NCI-H1930 (cell line): ENCODE data around the gene RAPGEF5.
"Not testable (repeated sequence)": the region's sequence is repeated elsewhere in the genome, so short reads cannot be mapped to it uniquely, and the experiment has no call there.

Experiments
- DNase-seq, 2 experiments: peaks; one replicate each; lab custom pipeline; 2025; lab: John Stamatoyannopoulos, UW

Gene RAPGEF5

DNA sequence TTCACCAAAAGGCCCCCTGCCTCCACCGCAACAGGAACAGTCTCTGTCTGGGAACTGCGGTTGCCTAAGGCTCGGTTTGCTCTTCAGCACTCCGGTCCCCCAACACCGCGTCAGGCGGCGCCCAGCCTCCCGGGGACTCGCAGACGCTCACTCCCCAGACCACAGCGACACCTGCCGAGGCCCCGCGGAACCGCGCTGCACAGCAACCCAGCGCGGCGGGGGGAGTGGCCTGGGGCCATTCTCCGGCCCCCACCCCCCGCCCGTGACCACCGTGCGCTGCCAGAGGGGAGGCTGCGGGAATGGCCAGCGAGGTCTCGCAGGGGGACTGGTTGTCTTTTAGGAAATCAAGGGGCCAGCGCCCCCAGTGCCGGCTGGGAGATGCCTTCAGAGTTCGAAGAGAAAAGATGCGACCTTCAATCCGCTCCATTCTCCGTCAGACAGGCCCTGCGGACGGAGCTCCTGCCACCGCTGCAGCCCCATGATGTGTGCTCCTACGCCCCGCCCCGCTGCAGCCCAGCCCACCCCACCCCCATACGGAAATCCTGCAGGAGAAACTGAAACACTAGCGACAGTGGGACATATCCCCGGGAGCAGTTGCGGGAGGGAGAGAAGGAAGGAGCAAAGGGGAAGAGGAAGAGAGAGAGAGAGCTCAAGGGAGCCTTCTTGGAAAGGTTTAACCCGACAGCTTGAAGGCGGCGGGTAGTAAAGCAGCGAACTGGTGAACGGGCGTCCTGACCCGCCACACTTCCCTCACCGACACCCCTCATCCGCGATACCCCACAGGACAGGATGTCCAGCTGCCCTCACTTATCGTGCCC lies 273.9 kb downstream of the RAPGEF5 start:
- peak; percentile 79 to 88 for DNase-seq

DNA sequence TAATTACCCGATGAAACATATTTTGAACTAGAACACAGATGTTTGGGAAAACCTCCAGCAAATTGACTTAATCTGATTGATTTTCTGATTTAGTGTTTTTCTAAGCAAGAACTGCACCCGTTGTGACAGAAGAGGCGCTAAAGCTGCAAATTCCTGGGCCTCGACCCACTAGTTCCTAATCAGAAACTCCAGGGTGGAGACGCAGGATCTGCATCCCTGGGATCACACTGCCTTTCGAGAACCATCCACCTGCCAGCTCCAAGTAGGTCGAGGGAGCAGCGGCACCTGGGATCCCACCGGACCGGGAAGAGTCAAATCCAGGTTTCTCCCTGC lies 274.4 kb downstream of the RAPGEF5 start:
- DNase-seq, result no peak

DNA sequence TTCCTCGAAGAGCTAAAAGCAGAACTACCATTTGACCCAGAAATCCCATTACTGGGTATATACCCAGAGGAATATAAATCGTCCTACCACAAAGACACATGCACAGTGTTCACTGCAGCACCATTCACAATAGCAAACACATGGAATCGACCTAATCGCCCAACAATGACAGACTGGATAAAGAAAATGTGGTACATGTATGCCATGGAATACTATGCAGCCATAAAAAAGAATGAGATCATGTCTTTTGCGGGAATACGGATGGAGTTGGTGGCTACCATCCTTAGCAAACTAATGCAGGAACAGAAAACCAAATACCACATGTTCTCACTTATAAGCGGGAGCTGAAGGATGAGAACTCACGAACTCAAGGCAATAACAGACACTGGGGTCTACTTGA lies 276.7 kb downstream of the RAPGEF5 start:
- DNase-seq, result not testable (repeated sequence)

DNA sequence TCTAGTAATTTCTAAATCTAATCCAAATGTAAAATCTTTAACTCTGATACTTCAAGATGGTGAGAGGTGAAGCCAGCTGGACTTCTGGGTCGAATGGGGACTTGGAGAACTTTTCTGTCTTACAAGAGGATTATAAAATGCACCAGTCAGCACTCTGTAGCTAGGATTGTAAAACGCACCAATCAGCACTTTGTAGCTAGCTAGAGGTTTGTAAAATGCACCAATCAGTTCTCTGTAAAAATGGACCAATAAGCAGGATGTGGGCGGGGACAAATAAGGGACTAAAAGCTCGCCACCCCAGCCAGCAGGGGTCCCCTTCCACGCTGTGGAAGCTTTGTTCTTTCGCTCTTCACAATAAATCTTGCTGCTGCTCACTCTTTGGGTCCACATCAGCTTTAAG lies 278.1 kb downstream of the RAPGEF5 start:
- not testable (repeated sequence) for DNase-seq

DNA sequence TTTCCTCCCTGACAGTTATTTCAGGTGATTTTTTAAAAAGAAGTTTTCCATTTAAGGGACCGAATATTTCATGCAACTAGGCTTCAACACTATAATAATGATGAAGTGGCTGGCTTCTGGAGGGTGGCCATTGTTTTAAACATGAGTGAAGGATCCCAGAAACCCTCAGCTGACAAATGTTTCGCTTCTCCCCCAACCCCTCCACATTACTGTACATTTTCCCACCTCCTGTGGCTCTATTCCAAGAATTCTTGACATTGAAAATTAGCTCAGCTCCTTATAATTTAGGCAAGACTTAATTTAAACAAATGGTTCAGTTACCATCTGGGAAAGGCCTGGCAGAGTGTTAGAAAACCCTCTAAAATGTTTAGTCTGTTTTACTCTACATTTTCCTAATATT lies 281.4 kb downstream of the RAPGEF5 start:
- DNase-seq, result no peak

DNA sequence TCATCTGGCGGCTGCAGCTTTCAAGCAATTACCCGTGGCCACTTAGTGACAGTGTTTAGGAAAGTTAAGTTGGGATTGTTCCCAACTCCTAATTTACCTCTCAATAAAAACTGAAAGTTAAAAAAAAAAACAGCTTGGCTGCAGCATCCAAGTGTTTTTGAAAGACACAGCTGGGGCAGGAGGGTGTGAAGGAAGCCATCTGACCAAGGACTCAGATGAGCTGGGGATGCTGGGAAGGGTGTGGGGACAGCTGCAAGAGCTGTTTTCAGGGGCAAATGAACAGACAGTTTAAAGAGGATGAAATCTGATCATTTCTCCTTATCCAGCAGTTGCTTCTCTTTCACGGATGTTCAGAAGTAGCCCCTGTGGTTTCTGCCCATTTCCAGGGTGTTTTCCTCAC lies 282.1 kb downstream of the RAPGEF5 start:
- no peak for DNase-seq
